ENCODE data around the gene CFAP221. TPM values are rescaled to one million over a fixed set of nuclear protein-coding genes. Genes with fewer than 3 reads are reported as not detected.

The CFAP221 gene
- total RNA-seq, 2 experiments from 2014 or later = not detected

DNA sequence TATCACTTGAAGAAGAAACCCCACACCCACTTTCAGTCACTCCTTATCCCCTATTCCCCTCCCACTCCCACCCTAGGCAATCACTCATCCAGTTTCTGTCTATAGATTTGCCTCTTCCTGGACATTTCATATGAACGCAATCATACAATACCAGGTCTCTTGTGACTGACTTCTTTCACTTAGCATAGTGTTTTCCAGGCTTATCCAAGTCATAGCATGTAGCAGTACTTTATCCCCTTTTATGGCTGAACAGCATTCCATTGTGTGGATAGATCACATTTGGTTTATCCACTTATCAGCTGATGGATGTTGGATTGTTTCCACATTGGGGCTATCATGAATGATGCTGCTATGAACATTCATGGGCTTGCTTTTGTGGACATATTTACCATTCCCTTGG, 6.6 kb downstream of the CFAP221 start:
- Mint-ChIP-seq H3K4me3 (no peak overlapping the region), H3K36me3 (no peaks in the 10 kb centered on the region), H3K27me3 (peaks cover 32% of the 10 kb centered on the region), H3K4me1 (no peaks in the 10 kb centered on the region), H3K27ac (no peak overlapping the region), H3K9me3 (no peaks in the 10 kb centered on the region)
- no peak for DNase-seq

GRCh38 chr2:119552902-119553301, 8.7 kb downstream of the CFAP221 start:
- H3K27ac Mint-ChIP-seq = no peak overlapping the region
- H3K36me3 Mint-ChIP-seq = no peaks in the 10 kb centered on the region
- no peak for DNase-seq
- no peaks in the 10 kb centered on the region for H3K4me1 Mint-ChIP-seq
- peaks cover 20% of the 10 kb centered on the region for H3K27me3 Mint-ChIP-seq
- H3K4me3 Mint-ChIP-seq = no peak overlapping the region
- H3K9me3 Mint-ChIP-seq = no peaks in the 10 kb centered on the region

DNA sequence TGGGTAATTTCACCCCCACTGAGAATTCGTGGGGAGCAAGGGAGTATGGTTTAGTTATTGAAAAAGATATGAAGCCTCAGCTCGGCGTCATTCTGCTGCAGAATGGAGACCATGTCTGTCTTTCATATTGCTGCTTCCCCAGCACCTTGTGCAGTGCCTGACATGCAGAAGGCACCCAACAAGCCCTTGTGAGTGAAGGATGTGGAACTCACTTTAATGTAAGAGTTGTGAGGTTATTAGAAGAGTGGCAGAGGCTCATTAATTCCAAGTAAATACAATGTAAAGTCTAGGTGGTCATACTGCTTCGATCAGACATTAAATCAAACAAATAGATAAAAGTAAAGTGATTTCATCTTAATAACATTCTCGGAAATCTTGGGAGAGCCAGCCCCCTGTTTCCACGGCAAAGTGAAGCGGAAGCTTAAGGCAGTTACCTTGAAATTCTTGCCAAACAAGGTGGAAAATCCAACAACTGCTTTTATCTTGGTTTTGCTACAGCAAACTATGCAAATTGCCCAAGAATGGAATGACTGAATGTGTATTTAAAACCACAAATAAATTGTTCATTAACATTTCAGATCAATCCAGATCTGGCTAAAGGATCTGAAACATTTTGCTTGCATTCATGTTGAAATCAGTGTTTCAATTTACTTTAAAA, 9.6 kb downstream of the CFAP221 start:
- peaks cover 23% of the 10 kb centered on the region for H3K27me3 Mint-ChIP-seq
- H3K27ac Mint-ChIP-seq = no peak overlapping the region
- no peak for DNase-seq
- H3K4me1 Mint-ChIP-seq = no peaks in the 10 kb centered on the region
- no peaks in the 10 kb centered on the region for H3K9me3 Mint-ChIP-seq
- H3K36me3 Mint-ChIP-seq = no peaks in the 10 kb centered on the region
- no peak overlapping the region for H3K4me3 Mint-ChIP-seq

GRCh38 chr2:119565481-119565880, 21.2 kb downstream of the CFAP221 start:
- Mint-ChIP-seq H3K36me3 (peaks cover 1% of the 10 kb centered on the region), H3K27ac (no peak overlapping the region), H3K9me3 (peaks cover 19% of the 10 kb centered on the region), H3K4me1 (no peaks in the 10 kb centered on the region), H3K4me3 (no peak overlapping the region), H3K27me3 (peaks cover 8% of the 10 kb centered on the region)
- no peak for DNase-seq

DNA sequence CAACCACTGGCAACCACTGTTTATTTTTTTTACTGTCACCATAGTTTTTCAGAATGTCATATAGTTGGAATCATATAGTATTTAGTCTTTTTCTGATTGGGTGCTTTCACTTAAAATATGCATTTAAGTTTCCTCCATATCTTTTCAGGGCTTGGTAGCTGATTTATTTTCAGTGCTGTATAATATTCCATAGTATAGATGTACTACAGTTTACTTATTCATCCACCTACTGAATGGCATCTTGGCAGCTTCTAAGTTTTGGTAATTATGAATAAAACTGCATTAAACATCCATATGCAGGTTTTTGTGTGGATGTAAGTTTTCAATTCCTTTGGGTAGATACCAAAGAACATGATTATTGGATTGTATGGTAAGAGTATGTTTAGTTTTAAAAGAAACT, 23.0 kb downstream of the CFAP221 start:
- peaks cover 19% of the 10 kb centered on the region for H3K9me3 Mint-ChIP-seq
- H3K4me1 Mint-ChIP-seq = no peaks in the 10 kb centered on the region
- H3K36me3 Mint-ChIP-seq = peaks cover 1% of the 10 kb centered on the region
- H3K27me3 Mint-ChIP-seq = peaks cover 8% of the 10 kb centered on the region
- no peak for DNase-seq
- no peak overlapping the region for H3K4me3 Mint-ChIP-seq
- no peak overlapping the region for H3K27ac Mint-ChIP-seq

DNA sequence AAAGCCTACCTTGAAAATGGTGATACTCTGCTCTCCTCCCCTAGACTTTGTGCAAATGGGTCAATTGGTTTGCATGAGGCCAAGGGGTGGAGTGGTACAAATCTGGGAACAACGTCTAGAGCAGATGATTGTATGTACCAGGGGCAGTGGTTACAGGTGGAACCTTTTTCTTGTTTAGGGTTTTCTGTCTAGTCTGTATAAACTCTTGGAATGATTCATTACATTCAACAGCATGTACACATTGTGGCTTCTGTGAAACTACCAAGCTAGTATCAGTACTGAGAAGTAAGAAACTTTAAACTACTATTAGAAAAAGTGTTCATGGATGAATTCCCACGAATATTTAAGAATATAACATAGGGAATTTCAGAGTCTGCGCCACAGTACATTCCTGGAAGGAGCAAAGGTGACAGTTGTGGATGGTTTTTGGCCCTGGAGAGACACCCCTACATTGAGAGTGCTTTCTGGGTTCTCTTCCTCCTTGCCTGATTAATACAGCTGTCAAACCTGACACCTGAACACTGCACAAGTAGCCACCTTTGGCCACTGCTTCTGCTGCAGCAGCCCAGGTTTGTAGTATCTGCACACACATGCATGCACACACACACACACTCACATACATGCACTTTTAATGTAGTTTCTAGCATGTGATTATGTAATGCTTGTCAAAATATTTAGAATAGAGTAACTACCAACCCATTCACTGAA, 30.0 kb downstream of the CFAP221 start:
- H3K36me3 Mint-ChIP-seq = no peaks in the 10 kb centered on the region
- DNase-seq = no peak
- peaks cover 24% of the 10 kb centered on the region for H3K27me3 Mint-ChIP-seq
- H3K9me3 Mint-ChIP-seq = peaks cover 8% of the 10 kb centered on the region
- H3K4me1 Mint-ChIP-seq = peaks cover 5% of the 10 kb centered on the region
- no peak overlapping the region for H3K4me3 Mint-ChIP-seq
- no peak overlapping the region for H3K27ac Mint-ChIP-seq

GRCh38 chr2:119574864-119575263, 30.6 kb downstream of the CFAP221 start:
- Mint-ChIP-seq H3K9me3 (peaks cover 2% of the 10 kb centered on the region), H3K4me1 (peaks cover 5% of the 10 kb centered on the region), H3K4me3 (no peak overlapping the region), H3K36me3 (no peaks in the 10 kb centered on the region), H3K27ac (no peak overlapping the region), H3K27me3 (peaks cover 24% of the 10 kb centered on the region)
- no peak for DNase-seq

GRCh38 chr2:119575439-119575838, 31.2 kb downstream of the CFAP221 start:
- H3K27ac Mint-ChIP-seq = no peak overlapping the region
- DNase-seq = no peak
- H3K4me1 Mint-ChIP-seq = peaks cover 5% of the 10 kb centered on the region
- peaks cover 24% of the 10 kb centered on the region for H3K27me3 Mint-ChIP-seq
- H3K4me3 Mint-ChIP-seq = no peak overlapping the region
- H3K36me3 Mint-ChIP-seq = no peaks in the 10 kb centered on the region
- peaks cover 2% of the 10 kb centered on the region for H3K9me3 Mint-ChIP-seq

GRCh38 chr2:119579424-119580295, 35.4 kb downstream of the CFAP221 start:
- DNase-seq = no peak
- Mint-ChIP-seq H3K27ac (no peak overlapping the region), H3K4me3 (no peak overlapping the region), H3K4me1 (no peaks in the 10 kb centered on the region), H3K36me3 (no peaks in the 10 kb centered on the region), H3K27me3 (peaks cover 11% of the 10 kb centered on the region), H3K9me3 (peaks cover 5% of the 10 kb centered on the region)

GRCh38 chr2:119580550-119581072, 36.4 kb downstream of the CFAP221 start:
- peaks cover 5% of the 10 kb centered on the region for H3K9me3 Mint-ChIP-seq
- no peaks in the 10 kb centered on the region for H3K4me1 Mint-ChIP-seq
- peaks cover 8% of the 10 kb centered on the region for H3K27me3 Mint-ChIP-seq
- H3K36me3 Mint-ChIP-seq = no peaks in the 10 kb centered on the region
- no peak for DNase-seq
- no peak overlapping the region for H3K4me3 Mint-ChIP-seq
- H3K27ac Mint-ChIP-seq = no peak overlapping the region

- Mint-ChIP-seq H3K4me3 (no peak overlapping the region), H3K9me3 (peaks cover 4% of the 10 kb centered on the region), H3K36me3 (no peaks in the 10 kb centered on the region), H3K27me3 (peaks cover 3% of the 10 kb centered on the region), H3K27ac (no peak overlapping the region), H3K4me1 (no peaks in the 10 kb centered on the region)
- no peak for DNase-seq
Observed at GRCh38 chr2:119583291-119583690, 39.0 kb downstream of the CFAP221 start.

- H3K36me3 Mint-ChIP-seq = no peaks in the 10 kb centered on the region
- DNase-seq = no peak
- H3K27me3 Mint-ChIP-seq = peaks cover 3% of the 10 kb centered on the region
- H3K4me1 Mint-ChIP-seq = no peaks in the 10 kb centered on the region
- H3K27ac Mint-ChIP-seq = no peak overlapping the region
- no peak overlapping the region for H3K4me3 Mint-ChIP-seq
- peaks cover 4% of the 10 kb centered on the region for H3K9me3 Mint-ChIP-seq
Observed at GRCh38 chr2:119584469-119584868, 40.2 kb downstream of the CFAP221 start.

GRCh38 chr2:119586085-119586484, 41.8 kb downstream of the CFAP221 start:
- no peaks in the 10 kb centered on the region for H3K4me1 Mint-ChIP-seq

DNA sequence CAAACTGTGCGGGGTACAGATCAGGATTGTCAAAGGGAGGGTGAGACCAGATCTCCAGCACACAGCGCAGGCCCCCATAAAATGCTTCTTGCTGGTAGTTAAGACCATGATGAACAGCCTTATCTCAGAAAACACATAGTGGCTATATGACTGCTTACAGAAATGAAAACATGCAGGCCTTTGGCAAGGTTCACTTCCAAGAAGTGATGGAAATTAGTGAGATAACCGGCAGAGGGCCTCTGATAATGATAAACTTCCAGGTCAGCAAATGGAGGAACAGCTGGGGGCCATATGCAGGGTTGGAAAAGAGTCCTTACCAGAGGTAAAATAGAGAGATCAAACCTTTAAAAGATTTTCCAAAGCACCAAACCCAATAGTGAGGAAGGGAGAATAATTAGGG, 46.6 kb downstream of the CFAP221 start:
- Mint-ChIP-seq H3K36me3 (no peaks in the 10 kb centered on the region), H3K4me1 (no peaks in the 10 kb centered on the region), H3K27ac (no peak overlapping the region), H3K9me3 (no peaks in the 10 kb centered on the region), H3K27me3 (peaks cover 6% of the 10 kb centered on the region), H3K4me3 (no peak overlapping the region)
- DNase-seq = no peak

More at GRCh38 chr2:119586085-119586484, 41.8 kb downstream of the CFAP221 start:
- Mint-ChIP-seq H3K9me3 (peaks cover 4% of the 10 kb centered on the region), H3K27ac (no peak overlapping the region), H3K36me3 (no peaks in the 10 kb centered on the region), H3K4me3 (no peak overlapping the region), H3K27me3 (peaks cover 3% of the 10 kb centered on the region)
- no peak for DNase-seq

DNA sequence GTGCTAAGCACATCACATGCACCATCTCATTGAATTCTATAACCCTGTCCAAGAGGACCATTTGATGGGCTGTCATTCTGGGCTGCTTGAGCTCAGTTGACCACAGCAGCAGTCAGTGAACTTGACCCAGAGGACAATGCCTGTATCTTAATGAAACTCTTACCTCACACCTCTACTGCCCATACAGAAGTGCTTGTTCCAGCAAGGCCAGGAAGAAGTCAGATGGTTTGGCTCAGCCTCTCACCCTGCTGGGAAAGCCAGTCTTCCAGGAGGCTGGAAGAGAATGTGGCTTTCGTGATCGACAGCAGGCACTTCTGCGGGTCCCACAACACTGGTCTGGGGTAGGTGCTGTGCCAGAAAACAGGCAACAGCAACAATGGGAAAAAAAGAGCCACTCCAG, 47.3 kb downstream of the CFAP221 start:
- no peak for DNase-seq
- no peaks in the 10 kb centered on the region for H3K36me3 Mint-ChIP-seq
- peaks cover 6% of the 10 kb centered on the region for H3K27me3 Mint-ChIP-seq
- H3K4me3 Mint-ChIP-seq = no peak overlapping the region
- H3K4me1 Mint-ChIP-seq = no peaks in the 10 kb centered on the region
- no peak overlapping the region for H3K27ac Mint-ChIP-seq
- H3K9me3 Mint-ChIP-seq = no peaks in the 10 kb centered on the region

All from activated naive CD8-positive, alpha-beta T cell treated with anti-CD3 and anti-CD28 coated beads for 36 hours (primary cell).